PC-9 (cell line): Measurements from ENCODE around the gene SLC6A19.

Source experiments
- CTCF ChIP-seq: fragments of 200-600 bp; sonication (generic); conservative IDR thresholded peaks from 2 replicates; pipeline ENCODE4 v1.6.1; 2017; ENCODE audit warnings: mixed run types, antibody characterized with exemption, mild to moderate bottlenecking, moderate library complexity
- EZH2 ChIP-seq: fragments of 200-600 bp; sonication (generic); IDR thresholded peaks from 2 replicates; pipeline ENCODE4 v1.8.0; 2017; ENCODE audit warnings: antibody characterized with exemption, low read depth

GRCh38 chr5:1244976-1245375 is 43.6 kb downstream of the SLC6A19 start:
- TF ChIP-seq EZH2 (no peak), CTCF (peak; percentile 57)
